GM12878 (cell line): ENCODE results near the gene MAML2. TPM values are rescaled to one million over a fixed set of nuclear protein-coding genes. Genes with fewer than 3 reads are reported as not detected.

Source experiments
- ATAC-seq: fragments of 200-7000 bp; cut with Tn5 transposase; 3 replicates; pipeline ENCODE4 v1.9.1; 2020; ENCODE audit warnings: mild to moderate bottlenecking, moderate library complexity
- BruUV-seq: library from RNA; stranded (reverse); fragments of 400-500 nt; replicated peaks from 2 replicates; lab custom pipeline; 2021; lab: Mats Ljungman, UMichigan
- CTCF ChIA-PET: fragments of 300-600 bp; sonication (Branson Sonifier 250); formaldehyde crosslinking; extraction: SDS; loops from one replicate; lab custom pipeline; 2021; ENCODE audit warnings: inconsistent platforms; lab: Yijun Ruan, JAX
- POLR2A ChIA-PET: fragments of 350-600 bp; formaldehyde crosslinking; extraction: SDS; loops from one replicate; lab custom pipeline; 2021; ENCODE audit warnings: inconsistent platforms; lab: Charles Lee
- RAD21 ChIA-PET: fragments of 300-600 bp; sonication (Branson Sonifier 250); formaldehyde crosslinking; loops from one replicate; lab custom pipeline; 2023; ENCODE audit warnings: antibody characterized with exemption; ENCODE audit not compliant: unreplicated experiment; lab: Charles Lee
- SMC1A ChIA-PET: fragments of 300-600 bp; sonication (Branson Sonifier 250); formaldehyde crosslinking; loops from one replicate; lab custom pipeline; 2023; ENCODE audit not compliant: unreplicated experiment, uncharacterized antibody; lab: Charles Lee
- DNase-seq: peaks from one replicate; pipeline ENCODE4 v3.0.0-alpha.2; 2011; ENCODE audit warnings: low read depth, low spot score
- FAIRE-seq: peaks from 3 replicates; lab custom pipeline; 2011; peaks lifted over from hg19 to GRCh38; lab: Jason Lieb, UNC
- H2AFZ ChIP-seq: 2 replicates; pipeline ENCODE4 v1.6.0; 2011; ENCODE audit warnings: low read depth, low read length, control low read depth; ENCODE audit not compliant: control insufficient read depth
- H3K27ac ChIP-seq: 2 replicates; pipeline ENCODE4 v1.5.1; 2011; ENCODE audit warnings: control low read depth; ENCODE audit not compliant: control insufficient read depth, insufficient read depth
- H3K27me3 ChIP-seq, 2 experiments: replicated peaks in 1 of 2; 2 replicates each; pipeline versions ENCODE4 v1.6.0 to v1.6.1; 2011; ENCODE audit warnings: low read length in 1 of 2; ENCODE audit not compliant: control insufficient read depth in 2 of 2, insufficient read depth in 2 of 2
- H3K36me3 ChIP-seq, 2 experiments: 2 replicates each; pipeline ENCODE4 v1.5.1; 2011; ENCODE audit warnings: low read length in 1 of 2; ENCODE audit not compliant: control insufficient read depth in 2 of 2, insufficient read depth in 2 of 2
- H3K4me1 ChIP-seq: 2 replicates; pipeline ENCODE4 v1.6.1; 2011; ENCODE audit warnings: mild to moderate bottlenecking, low read length, moderate library complexity, mixed read lengths; ENCODE audit not compliant: control insufficient read depth, insufficient read depth
- H3K4me2 ChIP-seq: 2 replicates; pipeline ENCODE4 v1.6.0; 2011; ENCODE audit warnings: control low read depth; ENCODE audit not compliant: control insufficient read depth, insufficient read depth
- H3K4me3 ChIP-seq: fragments of 200-600 bp; sonication (generic); 2 replicates; pipeline ENCODE4 v1.5.1; 2016
- H3K79me2 ChIP-seq: 2 replicates; pipeline ENCODE4 v1.6.0; 2011; ENCODE audit warnings: low read length; ENCODE audit not compliant: control insufficient read depth, insufficient read depth
- H3K9ac ChIP-seq: 2 replicates; pipeline ENCODE4 v1.8.0; 2011; ENCODE audit warnings: low read length, control low read depth, mixed read lengths; ENCODE audit not compliant: control insufficient read depth, insufficient read depth
- H3K9me3 ChIP-seq: replicated peaks from 3 replicates; pipeline ENCODE4 v1.5.1; 2011; ENCODE audit warnings: mild to moderate bottlenecking, low read length; ENCODE audit not compliant: control insufficient read depth, insufficient read depth
- H4K20me1 ChIP-seq: 2 replicates; pipeline ENCODE4 v1.6.0; 2011; ENCODE audit not compliant: control insufficient read depth, insufficient read depth
- ATF7 ChIP-seq: fragments of 450-650 bp; IDR thresholded peaks from 2 replicates; pipeline ENCODE4 v1.6.1; 2016; ENCODE audit warnings: low read depth, mild to moderate bottlenecking
- CBFB ChIP-seq: IDR thresholded peaks from 2 replicates; pipeline ENCODE4 v1.6.1; 2016; ENCODE audit warnings: antibody characterized with exemption, low read depth
- CHD4 ChIP-seq: fragments of 200-600 bp; sonication (generic); IDR thresholded peaks from 2 replicates; pipeline ENCODE4 v1.6.1; 2016; ENCODE audit warnings: mild to moderate bottlenecking
- DPF2 ChIP-seq: fragments of 450-650 bp; IDR thresholded peaks from 2 replicates; pipeline ENCODE4 v1.6.1; 2017; ENCODE audit warnings: mild to moderate bottlenecking
- EP300 ChIP-seq, 2 experiments: fragments of 150-350 bp in 1 of 2; IDR thresholded peaks; 2 replicates each; pipeline ENCODE4 v1.6.1; 2011 to 2012; ENCODE audit warnings: low read depth in 2 of 2, low read length in 2 of 2, borderline replicate concordance in 1 of 2, improper control_type of control experiment in 1 of 2, inconsistent platforms in 1 of 2; ENCODE audit not compliant: control insufficient read depth in 1 of 2
- FOXK2 ChIP-seq: fragments of 450-650 bp; IDR thresholded peaks from 2 replicates; pipeline ENCODE4 v1.6.1; 2017; ENCODE audit warnings: mild to moderate bottlenecking, moderate library complexity
- JUNB ChIP-seq: IDR thresholded peaks from 2 replicates; pipeline ENCODE4 v1.6.1; 2016; ENCODE audit warnings: antibody characterized with exemption, mild to moderate bottlenecking
- LARP7 ChIP-seq: fragments of 450-650 bp; IDR thresholded peaks from 2 replicates; pipeline ENCODE4 v1.6.1; 2017; ENCODE audit warnings: mild to moderate bottlenecking
- NBN ChIP-seq: fragments of 450-650 bp; IDR thresholded peaks from 2 replicates; pipeline ENCODE4 v1.6.1; 2016
- POU2F2 ChIP-seq: IDR thresholded peaks from 3 replicates; pipeline ENCODE4 v1.6.1; 2011; ENCODE audit warnings: low read depth, mild to moderate bottlenecking, low read length, borderline replicate concordance
- SIN3A ChIP-seq: IDR thresholded peaks from 2 replicates; pipeline ENCODE4 v1.6.1; 2012; ENCODE audit warnings: low read depth, low read length, improper control_type of control experiment
- TBL1XR1 ChIP-seq: IDR thresholded peaks from 2 replicates; pipeline ENCODE4 v1.6.1; 2012; ENCODE audit warnings: low read depth, low read length, improper control_type of control experiment
- ZNF217 ChIP-seq: fragments of 450-650 bp; IDR thresholded peaks from 2 replicates; pipeline ENCODE4 v1.6.1; 2017; ENCODE audit warnings: antibody characterized with exemption, mild to moderate bottlenecking
- ZNF24 ChIP-seq: fragments of 450-650 bp; IDR thresholded peaks from 2 replicates; pipeline ENCODE4 v1.6.1; 2017; ENCODE audit warnings: antibody characterized with exemption, mild to moderate bottlenecking
- WGBS: methylation state at CpG from one replicate; pipeline ENCODE4 v1.1.6; 2016; ENCODE audit warnings: low lambda C conversion rate; ENCODE audit not compliant: insufficient replicate concordance, insufficient coverage; ENCODE audit errors: missing lambda C conversion rate; 5-methylcytosine and 5-hydroxymethylcytosine counted together
- in situ Hi-C: fragments of 300-500 bp; cut with MboI; formaldehyde crosslinking; loops from 9 replicates; pipeline ENCODE4 v1.14.3; 2018; ENCODE audit warnings: mixed read lengths
- intact Hi-C: fragments of 100-400 bp; cut with micrococcal nuclease; formaldehyde crosslinking; loops from one replicate; pipeline ENCODE4 v1.14.2; 2022; ENCODE audit not compliant: unreplicated experiment
- polyA plus RNA-seq, 11 experiments: library from polyadenylated mRNA; depleted of rRNA in 4 of 11; unstranded in 6 of 11; stranded (reverse) in 5 of 11; fragments of >200 nt; fragmentation: Nextera tagmentation in 4 of 11; fragmentation: Illumina TruSeq in 1 of 11; extraction: Ambion mirVana in 4 of 11; extraction: Trizol in 1 of 11; gene quantifications; 1 replicate in 1 of 11; 2 replicates in 10 of 11; pipeline versions ENCODE4 v1.2.1 to v1.2.3, GENCODE V29; 2011 to 2016; ENCODE audit warnings: inconsistent platforms in 2 of 11, missing spikeins in 2 of 11, low read depth in 1 of 11
- total RNA-seq, 4 experiments: library from RNA; depleted of rRNA in 3 of 4; stranded (reverse); fragments of >200 nt in 3 of 4; fragmentation: Illumina TruSeq in 1 of 4; extraction: Trizol in 1 of 4; gene quantifications; 2 replicates each; pipeline versions ENCODE4 v1.2.1 to v1.2.3, GENCODE V29; 2013 to 2021
- TF ChIP-seq, protein P1 (sequence below): IDR thresholded peaks from 2 replicates; pipeline ENCODE4 v1.6.1; 2012; ENCODE audit warnings: low read depth, low read length, improper control_type of control experiment
- TF ChIP-seq, protein P2 (sequence below): fragments of 450-650 bp; IDR thresholded peaks from 2 replicates; pipeline ENCODE4 v1.6.1; 2017; ENCODE audit warnings: antibody characterized with exemption, mild to moderate bottlenecking, moderate library complexity

MAML2 gene
- total and polyA plus RNA-seq, 10 of the 15 experiments (the other 5 are each of a cell fraction or from before 2014, with no cell fraction given) = 2.5 to 15.1 (median 12.0) TPM

DNA sequence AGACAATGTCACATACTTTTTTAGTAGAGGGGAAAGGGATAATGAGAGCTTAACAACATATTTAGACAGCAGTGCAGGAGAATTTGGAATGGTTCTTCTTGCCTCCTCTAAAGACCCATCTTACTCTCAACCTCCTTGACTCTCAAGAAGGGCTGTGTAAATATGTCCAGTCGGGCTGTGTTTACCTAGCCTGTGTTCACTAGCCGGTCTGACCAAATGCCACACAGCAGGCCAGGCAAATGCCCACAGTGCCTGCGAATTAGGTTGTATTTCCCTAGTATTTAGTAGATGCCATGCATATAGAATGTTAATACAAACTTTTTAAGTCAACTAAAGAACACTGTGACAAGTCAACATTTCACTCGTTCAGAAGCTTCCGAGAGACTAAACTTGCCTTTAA is 367.7 kb downstream of the MAML2 start:
- ChIA-PET POLR2A (interaction anchor here (0.6 to 0.7 kb wide), 2 partner anchors 26 to 418 kb away, joined by 3 to 4 read pairs; no protein-coding TSS in a partner anchor), CTCF (interaction anchor here (2.8 kb wide), 1 partner anchor 11 kb away, joined by 6 read pairs; no protein-coding TSS in a partner anchor), SMC1A (interaction anchor here (0.7 to 1.7 kb wide), 2 partner anchors 8 to 438 kb away, joined by 3 read pairs; no protein-coding TSS in a partner anchor), RAD21 (no interaction called here)
- Histone ChIP-seq H3K4me3 (no peak overlapping the region), H2AFZ (no peak overlapping the region), H3K4me1 (no peaks in the 10 kb centered on the region), H3K79me2 (no peaks in the 10 kb centered on the region), H3K27ac (no peak overlapping the region), H3K9ac (no peak overlapping the region), H3K27me3 (no peaks in the 10 kb centered on the region), H3K9me3 (no peaks in the 10 kb centered on the region), H3K36me3 (peaks cover 4 to 10% of the 10 kb centered on the region in 2 experiments; a peak in 3 of 4 replicates), H4K20me1 (no peaks in the 10 kb centered on the region), H3K4me2 (no peak overlapping the region)
- WGBS = 97% methylated on average over 5 of the region's 5 CpGs
- no peak for DNase-seq
- no peak for FAIRE-seq
- ATAC-seq = no peak
- intact Hi-C loops = no loop called here
- in situ Hi-C loops = no loop called here
- TF ChIP-seq DPF2 = no peak
- no peak for TF ChIP-seq JUNB
- no peak for TF ChIP-seq CBFB
- no peak for TF ChIP-seq EP300 (IDR thresholded peaks at IDR 0.05; ENCODE audit: borderline replicate concordance in 1 of 2, control insufficient read depth in 1 of 2, low read depth in 2 of 2, low read length in 2 of 2)
- TF ChIP-seq TBL1XR1 = no peak
- TF ChIP-seq LARP7 = no peak
- no TSS peak for BruUV-seq

DNA sequence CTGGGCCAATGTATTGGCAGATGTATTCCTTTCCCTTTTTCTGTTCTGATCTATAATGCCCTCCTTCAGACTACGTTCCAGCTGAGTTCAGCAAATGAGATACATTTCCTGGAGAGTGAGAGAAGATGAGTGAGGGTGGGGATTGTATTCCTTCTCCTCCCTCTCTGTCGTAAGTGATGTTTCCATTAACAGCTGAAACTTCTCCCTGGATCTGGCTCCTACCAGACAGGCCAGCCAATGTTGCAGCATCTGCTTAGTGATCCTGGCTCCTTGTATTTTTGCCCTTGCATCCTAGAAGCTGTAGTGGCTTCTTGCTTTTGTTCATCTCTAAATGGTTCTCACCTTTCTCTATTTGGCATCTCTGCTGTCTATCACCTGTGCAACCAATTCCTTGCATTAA is 370.9 kb downstream of the MAML2 start:
- in situ Hi-C loops = no loop called here
- Histone ChIP-seq H4K20me1 (no peaks in the 10 kb centered on the region), H3K27me3 (no peaks in the 10 kb centered on the region), H3K4me1 (no peaks in the 10 kb centered on the region), H3K4me3 (no peak overlapping the region), H3K27ac (no peak overlapping the region), H3K79me2 (no peaks in the 10 kb centered on the region), H3K9me3 (no peaks in the 10 kb centered on the region), H3K4me2 (no peak overlapping the region), H2AFZ (no peak overlapping the region), H3K36me3 (no peaks in the 10 kb centered on the region), H3K9ac (no peak overlapping the region)
- RAD21 ChIA-PET = interaction anchor here (0.8 kb wide), 1 partner anchor 371 kb away, joined by 3 read pairs; the partner anchor contains the start of gene MAML2
- CTCF ChIA-PET = interaction anchor here (1.3 to 2.1 kb wide), 2 partner anchors 10 to 136 kb away, joined by 3 to 5 read pairs; no protein-coding TSS in a partner anchor
- POLR2A ChIA-PET = no interaction called here
- SMC1A ChIA-PET = interaction anchor here (0.7 to 1.7 kb wide), 3 partner anchors 12 to 422 kb away, joined by 3 to 7 read pairs (median 3); no protein-coding TSS in a partner anchor
- BruUV-seq = no TSS peak
- ATAC-seq = no peak
- no peak for DNase-seq
- FAIRE-seq = no peak
- 32% methylated on average over 2 of the region's 2 CpGs for WGBS
- intact Hi-C loops = no loop called here
- TF ChIP-seq CHD4 (no peak), SIN3A (no peak), ZNF217 (no peak), FOXK2 (no peak), NBN (no peak), ZNF24 (no peak), ATF7 (no peak), POU2F2 (no peak)
- TF ChIP-seq, protein P1, sequence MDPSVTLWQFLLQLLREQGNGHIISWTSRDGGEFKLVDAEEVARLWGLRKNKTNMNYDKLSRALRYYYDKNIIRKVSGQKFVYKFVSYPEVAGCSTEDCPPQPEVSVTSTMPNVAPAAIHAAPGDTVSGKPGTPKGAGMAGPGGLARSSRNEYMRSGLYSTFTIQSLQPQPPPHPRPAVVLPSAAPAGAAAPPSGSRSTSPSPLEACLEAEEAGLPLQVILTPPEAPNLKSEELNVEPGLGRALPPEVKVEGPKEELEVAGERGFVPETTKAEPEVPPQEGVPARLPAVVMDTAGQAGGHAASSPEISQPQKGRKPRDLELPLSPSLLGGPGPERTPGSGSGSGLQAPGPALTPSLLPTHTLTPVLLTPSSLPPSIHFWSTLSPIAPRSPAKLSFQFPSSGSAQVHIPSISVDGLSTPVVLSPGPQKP = no peak
- TF ChIP-seq, protein P2, sequence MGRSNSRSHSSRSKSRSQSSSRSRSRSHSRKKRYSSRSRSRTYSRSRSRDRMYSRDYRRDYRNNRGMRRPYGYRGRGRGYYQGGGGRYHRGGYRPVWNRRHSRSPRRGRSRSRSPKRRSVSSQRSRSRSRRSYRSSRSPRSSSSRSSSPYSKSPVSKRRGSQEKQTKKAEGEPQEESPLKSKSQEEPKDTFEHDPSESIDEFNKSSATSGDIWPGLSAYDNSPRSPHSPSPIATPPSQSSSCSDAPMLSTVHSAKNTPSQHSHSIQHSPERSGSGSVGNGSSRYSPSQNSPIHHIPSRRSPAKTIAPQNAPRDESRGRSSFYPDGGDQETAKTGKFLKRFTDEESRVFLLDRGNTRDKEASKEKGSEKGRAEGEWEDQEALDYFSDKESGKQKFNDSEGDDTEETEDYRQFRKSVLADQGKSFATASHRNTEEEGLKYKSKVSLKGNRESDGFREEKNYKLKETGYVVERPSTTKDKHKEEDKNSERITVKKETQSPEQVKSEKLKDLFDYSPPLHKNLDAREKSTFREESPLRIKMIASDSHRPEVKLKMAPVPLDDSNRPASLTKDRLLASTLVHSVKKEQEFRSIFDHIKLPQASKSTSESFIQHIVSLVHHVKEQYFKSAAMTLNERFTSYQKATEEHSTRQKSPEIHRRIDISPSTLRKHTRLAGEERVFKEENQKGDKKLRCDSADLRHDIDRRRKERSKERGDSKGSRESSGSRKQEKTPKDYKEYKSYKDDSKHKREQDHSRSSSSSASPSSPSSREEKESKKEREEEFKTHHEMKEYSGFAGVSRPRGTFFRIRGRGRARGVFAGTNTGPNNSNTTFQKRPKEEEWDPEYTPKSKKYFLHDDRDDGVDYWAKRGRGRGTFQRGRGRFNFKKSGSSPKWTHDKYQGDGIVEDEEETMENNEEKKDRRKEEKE = no peak
